NCI-H2029 treated with DMSO at 0.1 percent for 48 hours (cell line): ENCODE results near the gene POTEH.
"Not testable (repeated sequence)": the region's sequence is repeated elsewhere in the genome, so short reads cannot be mapped to it uniquely, and the experiment has no call there.

Source experiments
- DNase-seq: peaks from one replicate; lab custom pipeline; 2025; lab: John Stamatoyannopoulos, UW

The POTEH gene

GRCh38 chr22:15738157-15738908 lies 48.5 kb downstream of the POTEH start:
- not testable (repeated sequence) for DNase-seq

DNA sequence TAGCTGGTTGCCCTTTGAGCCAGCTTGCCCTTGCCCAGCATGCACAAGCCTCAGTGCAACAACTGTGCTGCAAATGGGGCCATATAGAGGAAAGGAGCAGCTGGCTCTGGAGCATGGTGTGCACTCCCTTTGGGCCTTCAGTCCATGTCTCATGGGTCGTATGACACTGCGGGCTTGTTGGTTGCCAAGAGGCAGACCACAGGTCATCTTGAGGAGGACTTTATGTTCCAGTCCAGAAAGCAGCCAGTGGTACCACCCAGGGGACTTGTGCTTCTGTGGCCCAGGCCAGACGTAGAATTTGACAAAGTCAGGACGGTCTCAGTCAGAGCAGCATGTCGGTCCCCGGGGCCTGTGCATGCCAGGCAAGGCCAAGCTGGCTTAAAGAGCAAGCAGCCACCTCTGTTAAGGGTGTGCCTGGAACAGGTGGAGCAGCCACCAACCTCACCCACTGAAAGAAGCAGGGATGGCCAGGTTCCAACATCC lies 49.1 kb downstream of the POTEH start:
- not testable (repeated sequence) for DNase-seq

DNA sequence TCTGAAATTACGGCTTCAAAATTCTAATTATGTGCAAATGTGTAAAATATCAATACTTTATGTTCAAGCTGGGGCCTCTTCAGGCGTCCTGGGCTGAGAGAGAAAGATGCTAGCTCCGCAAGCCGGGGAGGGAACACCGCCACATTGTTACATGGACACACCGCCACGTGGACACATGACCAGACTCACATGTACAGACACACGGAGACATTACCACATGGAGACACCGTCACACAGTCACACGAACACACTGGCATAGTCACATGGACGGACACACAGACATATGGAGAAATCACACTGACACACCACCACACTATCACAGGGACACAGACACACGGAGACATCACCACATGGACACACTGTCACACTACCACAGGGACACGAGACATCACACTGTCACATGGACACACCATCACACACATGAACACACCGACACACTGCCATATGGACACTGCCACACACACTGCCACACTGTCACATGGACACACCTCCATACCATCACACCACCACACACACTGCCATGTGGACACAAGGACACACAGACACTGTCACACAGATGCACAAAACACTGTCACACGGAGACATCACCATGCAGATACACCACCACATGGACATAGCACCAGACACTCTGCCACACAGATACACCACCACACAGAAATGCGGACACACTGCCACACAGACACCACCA lies 58.0 kb downstream of the POTEH start:
- DNase-seq = not testable (repeated sequence)

- not testable (repeated sequence) for DNase-seq
Observed at GRCh38 chr22:15749181-15749970, 59.5 kb downstream of the POTEH start.

GRCh38 chr22:15759443-15760097 lies 69.7 kb downstream of the POTEH start:
- not testable (repeated sequence) for DNase-seq

DNA sequence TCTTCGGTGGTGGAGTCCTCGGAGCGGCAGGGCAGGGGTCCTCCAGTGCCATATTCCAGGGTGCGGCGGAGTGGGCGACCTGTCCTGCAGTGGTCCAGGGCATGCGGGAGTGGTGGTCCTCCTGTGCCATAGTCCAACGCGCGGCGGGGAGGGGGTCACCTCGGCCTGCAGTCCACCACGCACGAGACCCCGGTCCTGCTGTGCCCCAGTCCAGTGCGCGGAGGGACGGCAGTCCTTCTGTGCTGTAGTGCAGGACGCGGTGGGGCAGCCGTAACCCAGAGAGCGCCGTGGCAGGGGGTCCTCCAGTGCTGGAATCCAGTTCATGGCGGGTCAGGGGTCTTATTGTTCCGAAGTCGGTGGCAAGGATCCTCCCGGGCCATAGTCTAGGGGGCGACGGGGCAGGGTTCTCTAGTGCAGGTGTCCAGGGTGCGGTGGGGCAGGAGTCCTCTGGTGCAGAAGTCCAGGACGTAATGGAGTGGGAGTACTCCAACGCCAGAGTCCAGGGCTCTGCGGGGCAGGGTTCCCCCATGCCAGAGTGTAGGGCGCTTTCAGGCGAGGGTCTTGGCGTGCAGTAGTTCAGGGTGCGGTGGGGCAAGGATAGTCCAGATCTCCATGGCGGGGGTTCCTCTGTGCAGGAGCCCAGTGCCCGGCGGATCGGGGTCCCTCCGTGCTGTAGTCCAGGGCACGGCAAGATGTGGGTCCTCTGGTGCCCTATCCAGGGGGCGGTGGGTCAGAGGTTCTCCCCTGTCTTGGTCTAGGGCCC lies 70.7 kb downstream of the POTEH start:
- not testable (repeated sequence) for DNase-seq

GRCh38 chr22:15761151-15761777 lies 71.4 kb downstream of the POTEH start:
- DNase-seq = not testable (repeated sequence)

DNA sequence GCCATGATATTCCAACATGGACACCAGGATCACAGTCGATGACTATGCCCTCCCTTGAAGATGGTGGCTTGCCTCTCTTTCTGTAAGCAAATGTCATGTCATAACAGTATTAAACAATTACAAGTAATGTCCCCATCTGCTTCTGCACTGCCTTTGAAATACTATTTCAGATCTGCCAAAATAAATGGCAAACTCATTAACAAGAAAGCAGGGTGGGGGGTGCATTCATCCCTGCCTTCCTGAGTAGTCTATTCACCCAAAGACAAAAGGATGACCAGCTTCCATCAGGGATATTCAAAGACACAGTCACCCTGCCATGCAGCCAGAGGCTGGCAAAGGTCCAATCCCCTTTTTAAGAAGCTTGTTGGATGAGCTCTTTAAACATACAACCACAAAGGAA lies 73.7 kb downstream of the POTEH start:
- not testable (repeated sequence) for DNase-seq
